Sciatic nerve (tissue), 2 donors: ENCODE results near the gene PUDP. TPM values are rescaled to one million over a fixed set of nuclear protein-coding genes. Genes with fewer than 3 reads are reported as not detected.
A peak's percentile ranks its signal among the peaks of the same experiment; 100 is the strongest.
"Not testable (repeated sequence)": the region's sequence is repeated elsewhere in the genome, so short reads cannot be mapped to it uniquely, and the experiment has no call there.

Experiments used
- ATAC-seq: fragments of 200-7000 bp; cut with Tn5 transposase; one replicate; pipeline ENCODE4 v1.9.1; 2020; ENCODE audit warnings: mild to moderate bottlenecking, moderate library complexity
- DNase-seq: peaks from one replicate; pipeline ENCODE4 v3.0.0-alpha.2; 2020; ENCODE audit warnings: low spot score
- intact Hi-C: fragments of 100-400 bp; cut with DNase I; formaldehyde crosslinking; loops from one replicate; pipeline ENCODE4 v1.14.2; 2022
- total RNA-seq: library from RNA; stranded (reverse); fragmentation: NEBNext Ultra II Directional; extraction: Animal tissue kit (Norgen Biotek cat#: 25700); gene quantifications from one replicate; pipeline ENCODE4 v1.2.1, GENCODE V29; 2021
- donor health status: DM: no; HTN: no; CAD: no.
- donor health status: DM: no; HTN: no; CAD: no.

The PUDP gene
- total RNA-seq, 1 donor from 2014 or later: 17.4 TPM

GRCh38 chrX:7116081-7116480, 31.9 kb downstream of the PUDP start:
- intact Hi-C loops: no loop called here
- ATAC-seq: no peak
- DNase-seq: no peak

GRCh38 chrX:7115557-7115956, 32.4 kb downstream of the PUDP start:
- peak; percentile 94 for ATAC-seq
- intact Hi-C loops: no loop called here
- DNase-seq: peak; percentile 63

GRCh38 chrX:7112071-7112470, 35.9 kb downstream of the PUDP start:
- ATAC-seq: no peak
- no peak for DNase-seq
- intact Hi-C loops: no loop called here

DNA sequence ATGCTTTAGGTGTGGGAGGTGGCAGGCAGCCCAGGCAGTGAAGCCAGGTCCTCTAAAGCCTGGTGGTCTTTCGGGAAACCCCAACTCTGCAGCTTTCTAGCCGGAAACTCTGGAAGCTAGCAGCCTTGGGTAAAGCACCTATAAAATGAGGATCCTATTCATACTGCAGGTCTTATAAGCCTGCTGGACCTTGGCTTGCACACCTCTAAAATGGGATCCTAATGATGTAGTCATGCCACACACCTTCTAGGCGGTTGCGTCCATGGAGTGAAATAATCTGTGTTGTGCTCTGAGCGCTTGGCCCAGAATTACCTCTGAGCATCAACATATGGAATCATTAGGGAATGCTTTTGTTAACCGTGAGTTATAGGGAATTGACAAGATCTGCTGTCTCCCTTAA, 36.4 kb downstream of the PUDP start:
- DNase-seq (no peak), ATAC-seq (no peak)
- intact Hi-C loops: no loop called here

GRCh38 chrX:7110821-7111276, 37.1 kb downstream of the PUDP start:
- no peak for DNase-seq

DNA sequence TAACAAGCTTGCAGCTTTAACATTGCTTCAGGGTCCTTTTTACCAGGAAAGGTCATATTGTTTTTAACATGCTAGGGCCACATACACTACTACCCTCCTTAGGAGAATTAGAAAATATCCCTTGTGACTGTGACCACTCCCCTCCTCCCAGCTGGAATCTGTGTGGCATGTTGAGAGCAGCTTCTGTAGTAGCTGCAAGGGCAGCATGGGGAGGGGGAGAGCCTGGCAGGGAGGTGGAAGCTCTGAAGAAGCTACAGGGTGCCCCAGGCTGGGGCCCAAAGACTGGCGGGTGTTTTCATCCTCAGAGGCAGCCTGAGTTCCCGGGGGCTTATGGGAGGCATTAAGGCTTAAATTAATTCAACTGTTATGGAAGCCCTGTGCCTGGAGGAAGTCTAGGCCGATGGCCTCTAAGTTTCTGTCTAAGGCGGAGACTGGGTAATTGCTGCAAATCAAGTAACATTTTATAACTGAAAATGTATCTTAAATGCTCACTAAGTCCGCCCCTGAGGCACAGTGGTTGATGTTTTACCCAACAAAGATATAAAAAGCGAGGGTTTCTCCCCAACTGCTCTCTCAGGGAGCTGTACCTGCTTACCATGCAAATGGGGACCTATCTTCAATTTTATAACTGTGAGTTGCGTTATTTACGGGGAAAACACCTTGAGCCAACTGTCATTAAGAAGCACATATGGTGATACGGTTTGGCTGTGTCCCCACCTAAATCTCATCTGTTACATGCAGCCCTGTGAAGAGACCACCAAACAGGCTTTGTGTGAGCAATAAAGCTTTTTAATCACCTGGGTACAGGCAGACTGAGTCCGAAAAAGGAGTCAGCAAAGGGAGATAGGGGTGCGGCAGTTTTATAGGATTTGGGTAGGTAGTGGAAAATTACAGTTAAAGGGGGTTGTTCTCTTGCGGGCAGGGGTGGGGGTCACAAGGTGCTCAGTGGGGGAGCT, 37.8 kb downstream of the PUDP start:
- intact Hi-C loops: no loop called here
- DNase-seq (no peak), ATAC-seq (no peak)

More at GRCh38 chrX:7110821-7111276, 37.1 kb downstream of the PUDP start:
- ATAC-seq: no peak
- intact Hi-C loops: no loop called here

DNA sequence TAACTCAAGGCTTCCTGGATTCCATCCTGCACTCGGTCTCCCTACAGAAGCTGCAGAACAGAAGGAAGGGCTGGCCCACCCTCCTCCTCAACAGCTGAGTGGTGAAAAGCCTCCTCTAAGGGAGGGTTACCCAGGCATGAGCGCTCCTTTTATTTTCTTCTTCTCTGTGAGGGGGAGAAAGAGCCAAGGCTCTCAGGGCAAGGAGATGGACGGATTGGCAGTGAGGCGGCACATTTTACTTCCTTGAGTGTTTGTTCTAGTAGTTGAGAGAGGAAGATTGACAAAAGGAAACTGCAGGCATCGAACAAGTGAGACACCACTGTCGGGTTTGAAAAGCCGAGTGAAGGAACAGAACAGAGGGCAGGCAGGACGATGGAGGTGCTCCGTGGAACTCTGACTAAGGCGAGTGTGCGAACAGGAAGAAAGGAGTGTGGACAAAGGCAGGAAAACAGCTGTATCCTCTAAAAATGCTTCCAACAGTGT, 38.9 kb downstream of the PUDP start:
- peak; percentile 63 for ATAC-seq

GRCh38 chrX:7108030-7108429, 39.9 kb downstream of the PUDP start:
- DNase-seq: no peak
- intact Hi-C loops: no loop called here
- no peak for ATAC-seq

More for the DNA sequence above, 38.9 kb downstream of the PUDP start:
- intact Hi-C loops: no loop called here
- no peak for DNase-seq

GRCh38 chrX:7106649-7107048, 41.3 kb downstream of the PUDP start:
- no peak for DNase-seq
- intact Hi-C loops: no loop called here
- ATAC-seq: no peak

DNA sequence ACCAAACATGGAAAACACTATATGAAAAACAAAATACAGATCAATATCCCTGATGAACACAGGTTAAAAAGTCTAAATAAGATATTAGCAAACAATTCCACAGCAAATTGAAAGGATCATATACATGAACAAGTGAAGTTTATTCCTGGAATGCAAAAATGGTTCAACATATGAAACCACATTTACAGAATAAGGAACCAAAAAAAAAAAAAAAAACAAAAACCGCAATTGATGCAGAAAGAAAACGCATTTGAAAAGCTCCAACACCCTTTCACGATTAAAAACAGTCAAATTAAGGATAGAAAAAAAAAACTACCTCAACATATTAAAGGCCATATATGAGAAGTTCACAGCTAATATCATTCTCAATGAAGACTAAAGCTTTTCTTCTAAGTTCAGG, 45.8 kb downstream of the PUDP start:
- intact Hi-C loops: no loop called here
- DNase-seq: no peak
- no peak for ATAC-seq

DNA sequence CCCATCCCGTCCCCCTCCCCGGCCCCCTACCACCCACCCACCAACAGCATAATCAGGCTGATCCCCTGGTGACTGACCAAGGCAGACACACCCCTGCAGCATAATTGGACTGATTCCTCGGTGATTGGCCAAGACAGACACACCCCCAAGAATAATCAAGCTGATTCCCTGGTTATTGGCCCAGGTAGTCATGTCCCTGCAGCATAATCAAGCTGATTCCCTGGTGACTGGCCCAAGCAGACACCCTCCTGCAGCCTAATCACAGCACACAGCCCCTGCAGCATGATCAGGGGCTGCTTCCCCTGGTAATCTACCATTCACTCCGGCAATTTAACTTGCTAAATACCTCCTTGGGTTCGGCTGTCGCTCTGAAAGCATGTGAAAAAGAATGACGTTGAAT, 47.9 kb downstream of the PUDP start:
- ATAC-seq (no peak), DNase-seq (no peak)
- intact Hi-C loops: no loop called here

DNA sequence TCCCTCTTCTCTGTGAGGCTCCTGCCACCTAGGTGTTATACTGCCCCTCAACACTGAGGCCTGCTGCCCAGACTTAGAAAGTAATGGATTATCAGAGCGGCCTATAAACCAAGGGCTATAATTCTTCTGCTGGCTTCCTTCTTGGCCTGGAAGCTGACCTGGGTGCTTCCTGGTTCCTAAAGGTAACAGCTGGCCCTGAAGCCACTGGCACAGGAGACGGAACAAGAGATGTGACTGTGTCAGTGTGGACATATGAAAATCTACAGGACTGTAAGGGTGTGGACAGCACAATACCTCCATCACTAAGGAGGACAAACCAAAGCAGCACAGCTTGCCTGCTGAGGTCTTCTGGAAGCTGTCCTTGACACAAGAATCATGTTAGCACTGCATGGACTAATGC, 52.3 kb downstream of the PUDP start:
- ATAC-seq, DNase-seq, intact Hi-C loops: not testable (repeated sequence)

DNA sequence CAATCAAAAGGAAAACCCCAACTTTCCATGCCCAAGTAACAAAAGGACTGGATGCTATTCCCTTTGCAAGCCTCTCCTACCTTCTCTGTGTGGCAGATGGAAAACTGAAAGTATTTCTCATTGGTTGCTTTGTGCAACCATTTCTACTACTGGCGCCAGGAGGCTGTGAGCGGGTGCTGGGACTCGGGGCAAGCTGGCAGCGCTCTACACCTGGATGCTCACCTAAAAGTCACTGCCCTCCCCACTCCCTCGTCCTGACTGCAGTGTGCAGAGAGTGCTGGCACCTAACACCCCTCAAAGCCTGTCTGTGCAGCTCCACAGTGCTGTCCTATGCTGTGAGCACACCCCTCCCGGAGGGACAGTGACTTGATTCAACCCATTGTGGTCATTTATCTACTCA, 54.6 kb downstream of the PUDP start:
- intact Hi-C loops: no loop called here
- ATAC-seq (no peak), DNase-seq (no peak)

DNA sequence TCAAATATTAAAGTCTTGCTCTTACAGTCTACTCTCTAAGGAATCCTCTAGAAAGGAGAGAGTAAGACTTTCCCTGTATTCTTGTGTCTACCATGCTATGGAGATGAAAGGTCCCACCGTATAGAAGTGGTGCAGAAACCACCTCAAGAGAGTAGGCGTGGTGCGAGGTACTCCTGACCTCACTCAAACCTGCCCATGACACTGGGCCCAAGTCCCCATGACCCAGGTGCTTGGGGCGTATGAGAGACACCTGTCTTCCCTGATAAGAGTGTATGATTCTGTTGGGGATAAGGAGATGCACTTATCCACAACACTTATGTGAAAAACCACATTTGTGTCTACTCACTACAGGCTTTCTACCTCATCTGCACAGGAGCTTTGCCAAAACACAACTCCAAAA, 55.4 kb downstream of the PUDP start:
- intact Hi-C loops: no loop called here
- no peak for DNase-seq
- ATAC-seq: no peak

GRCh38 chrX:7091923-7092322, 56.0 kb downstream of the PUDP start:
- intact Hi-C loops: no loop called here
- DNase-seq (no peak), ATAC-seq (no peak)

GRCh38 chrX:7090641-7091040, 57.3 kb downstream of the PUDP start:
- no peak for DNase-seq
- no peak for ATAC-seq

GRCh38 chrX:7088968-7089615, 58.9 kb downstream of the PUDP start:
- ATAC-seq: no peak
- intact Hi-C loops: no loop called here
- DNase-seq: no peak

More at GRCh38 chrX:7090641-7091040, 57.3 kb downstream of the PUDP start:
- intact Hi-C loops: no loop called here

DNA sequence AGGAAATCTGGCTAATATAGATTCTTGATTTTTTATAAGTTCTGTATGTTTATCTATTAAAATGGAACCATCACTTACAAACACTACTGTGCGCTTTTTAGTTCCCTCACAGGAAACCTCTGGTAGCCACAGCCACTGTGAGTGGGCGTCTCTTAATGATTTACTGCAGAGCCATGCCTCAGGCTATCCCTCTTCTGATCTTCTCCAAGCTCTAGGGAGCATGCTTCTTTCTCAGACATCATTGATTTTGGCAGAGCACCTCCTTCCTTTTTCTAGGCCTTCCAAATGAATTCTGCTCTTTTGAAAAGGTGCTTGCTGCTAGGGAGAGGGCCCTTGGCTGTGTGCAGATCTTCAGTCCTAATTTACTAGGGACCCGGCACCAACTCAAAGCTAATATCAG, 61.6 kb downstream of the PUDP start:
- no peak for ATAC-seq
- DNase-seq: no peak
- intact Hi-C loops: no loop called here

DNA sequence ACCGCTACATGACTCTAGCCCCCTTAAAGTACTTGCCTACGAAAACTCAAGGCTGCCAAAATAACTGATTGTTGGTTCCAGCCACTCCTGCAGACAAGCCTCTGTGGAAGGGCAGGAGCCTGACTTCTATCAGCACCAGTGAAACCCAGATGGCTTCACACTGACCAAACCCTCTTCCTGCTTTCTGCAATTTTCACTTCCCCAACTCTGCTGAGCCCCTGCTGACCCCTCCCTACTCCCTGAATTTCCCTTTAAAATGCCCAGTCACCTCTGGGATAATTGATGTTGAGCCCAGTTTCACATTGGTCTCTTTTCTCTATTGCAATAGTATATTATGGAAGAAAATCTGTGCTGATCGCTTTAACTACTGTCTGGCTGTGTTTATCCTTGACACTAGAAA, 62.1 kb downstream of the PUDP start:
- ATAC-seq (peak; percentile 42), DNase-seq (no peak)
- intact Hi-C loops: no loop called here

DNA sequence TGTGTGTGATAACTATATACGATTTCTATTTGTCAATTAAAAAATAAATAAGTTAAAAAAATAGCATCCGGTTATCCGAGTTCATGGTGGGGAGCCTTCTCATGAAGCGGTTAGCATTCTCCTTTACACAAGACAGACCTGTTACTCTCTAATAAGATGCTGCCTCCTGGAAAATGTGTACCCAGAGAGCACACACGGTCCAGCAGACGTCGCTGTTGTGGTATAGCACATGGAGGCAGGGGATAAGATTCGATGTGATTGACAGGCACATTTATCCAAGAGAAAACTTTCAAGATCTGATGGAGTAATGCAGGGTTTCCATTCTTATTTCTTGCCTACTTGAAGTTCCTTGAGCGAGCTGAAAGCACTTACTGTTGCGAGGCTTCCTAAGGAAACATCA, 63.1 kb downstream of the PUDP start:
- intact Hi-C loops: no loop called here
- DNase-seq (no peak), ATAC-seq (no peak)
